ENCODE data around the gene ADCY9.

ADCY9 gene

DNA sequence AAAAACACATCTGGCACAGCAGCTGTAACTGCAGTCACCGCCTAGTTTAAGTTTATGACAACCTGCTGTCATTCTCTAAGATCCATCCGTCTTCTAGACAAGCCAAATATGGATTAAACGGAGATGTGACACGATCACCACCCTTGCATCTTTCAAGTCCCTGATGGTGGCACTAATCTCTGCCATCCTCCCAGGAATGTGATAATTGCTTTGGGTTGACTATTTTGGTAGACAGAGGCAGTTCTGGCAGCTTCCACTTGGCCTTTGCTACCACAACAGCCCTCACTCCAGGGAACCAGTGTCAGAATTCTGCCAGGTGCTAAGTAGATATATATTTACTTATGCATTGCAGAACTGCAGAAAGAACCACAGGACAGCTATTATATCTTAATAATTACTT is 81.3 kb downstream of the ADCY9 start:
- no peak for DNase-seq (ENCODE audit: low read depth)
- no peak overlapping the region for H3K4me3 ChIP-seq (replicated peaks; ENCODE audit: low read depth, low read length)

DNA sequence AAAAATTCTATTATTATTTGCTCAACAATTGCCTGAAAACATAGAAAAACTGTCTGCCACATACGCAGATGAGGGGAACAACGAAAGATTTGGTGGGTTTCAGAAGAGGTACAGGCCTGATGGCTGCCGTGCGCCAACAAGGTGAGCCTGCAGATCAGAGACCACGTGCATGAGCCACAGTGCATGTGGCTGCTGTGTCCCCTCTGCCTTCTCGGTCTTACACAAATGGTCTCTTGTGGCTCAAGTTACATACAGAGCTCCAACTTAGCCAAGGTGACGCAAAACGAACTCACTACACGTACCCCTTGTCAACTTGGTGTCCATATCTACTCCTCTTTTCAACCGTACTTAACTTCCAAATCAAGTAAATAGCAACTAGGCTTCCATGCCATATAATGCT is 82.3 kb downstream of the ADCY9 start:
- no peak overlapping the region for H3K4me3 ChIP-seq (replicated peaks; ENCODE audit: low read depth, low read length)
- DNase-seq (ENCODE audit: low read depth) = no peak
- TF ChIP-seq, protein P1, sequence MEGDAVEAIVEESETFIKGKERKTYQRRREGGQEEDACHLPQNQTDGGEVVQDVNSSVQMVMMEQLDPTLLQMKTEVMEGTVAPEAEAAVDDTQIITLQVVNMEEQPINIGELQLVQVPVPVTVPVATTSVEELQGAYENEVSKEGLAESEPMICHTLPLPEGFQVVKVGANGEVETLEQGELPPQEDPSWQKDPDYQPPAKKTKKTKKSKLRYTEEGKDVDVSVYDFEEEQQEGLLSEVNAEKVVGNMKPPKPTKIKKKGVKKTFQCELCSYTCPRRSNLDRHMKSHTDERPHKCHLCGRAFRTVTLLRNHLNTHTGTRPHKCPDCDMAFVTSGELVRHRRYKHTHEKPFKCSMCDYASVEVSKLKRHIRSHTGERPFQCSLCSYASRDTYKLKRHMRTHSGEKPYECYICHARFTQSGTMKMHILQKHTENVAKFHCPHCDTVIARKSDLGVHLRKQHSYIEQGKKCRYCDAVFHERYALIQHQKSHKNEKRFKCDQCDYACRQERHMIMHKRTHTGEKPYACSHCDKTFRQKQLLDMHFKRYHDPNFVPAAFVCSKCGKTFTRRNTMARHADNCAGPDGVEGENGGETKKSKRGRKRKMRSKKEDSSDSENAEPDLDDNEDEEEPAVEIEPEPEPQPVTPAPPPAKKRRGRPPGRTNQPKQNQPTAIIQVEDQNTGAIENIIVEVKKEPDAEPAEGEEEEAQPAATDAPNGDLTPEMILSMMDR (IDR thresholded peaks at IDR 0.05; ENCODE audit: low read length, missing control alignments) = no peak

More for the DNA sequence above, 81.3 kb downstream of the ADCY9 start:
- TF ChIP-seq, protein P1 (IDR thresholded peaks at IDR 0.05; ENCODE audit: low read length, missing control alignments) = no peak

DNA sequence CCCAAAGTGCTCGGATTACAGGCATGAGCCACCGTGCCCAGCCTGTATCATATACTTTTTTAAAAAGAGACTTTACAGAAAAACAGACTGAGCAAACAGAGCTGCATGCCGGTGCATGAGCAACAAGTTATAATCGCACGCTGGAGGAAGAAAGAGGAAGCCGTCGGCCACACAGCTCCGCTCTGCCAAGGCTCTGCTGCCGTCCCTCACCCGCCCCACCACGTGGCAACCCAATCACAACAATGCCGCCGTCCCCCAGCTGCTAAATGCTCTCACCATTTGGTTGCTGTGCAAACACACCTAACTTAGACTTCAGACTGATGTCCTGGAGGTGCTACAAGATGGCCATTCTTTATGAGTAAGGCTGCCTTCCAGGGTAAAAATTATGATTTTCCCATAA is 83.5 kb downstream of the ADCY9 start:
- DNase-seq (ENCODE audit: low read depth) = no peak
- H3K4me3 ChIP-seq (replicated peaks; ENCODE audit: low read depth, low read length) = no peak overlapping the region
- TF ChIP-seq, protein P1 (IDR thresholded peaks at IDR 0.05; ENCODE audit: low read length, missing control alignments) = no peak

DNA sequence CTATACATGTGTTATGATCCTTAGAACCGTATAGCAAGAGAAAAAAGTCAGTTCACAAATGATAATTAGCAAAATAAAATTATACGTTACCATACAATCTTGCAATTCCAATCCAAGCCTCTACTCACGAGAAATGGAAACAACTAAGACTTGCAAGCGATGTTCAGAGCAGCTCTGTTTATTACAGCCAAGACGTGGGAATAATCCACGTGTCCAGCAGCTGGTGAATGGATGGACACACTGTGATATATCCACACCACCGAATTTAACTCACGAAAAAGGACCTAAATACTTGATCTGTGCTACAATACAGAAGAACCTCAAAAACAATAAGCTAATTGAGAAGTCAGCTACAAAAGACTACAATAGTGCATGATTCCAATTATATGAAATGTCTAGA is 88.1 kb downstream of the ADCY9 start:
- no peak for DNase-seq (ENCODE audit: low read depth)
- TF ChIP-seq, protein P1 (IDR thresholded peaks at IDR 0.05; ENCODE audit: low read length, missing control alignments) = no peak
- H3K4me3 ChIP-seq (replicated peaks; ENCODE audit: low read depth, low read length) = no peak overlapping the region

DNA sequence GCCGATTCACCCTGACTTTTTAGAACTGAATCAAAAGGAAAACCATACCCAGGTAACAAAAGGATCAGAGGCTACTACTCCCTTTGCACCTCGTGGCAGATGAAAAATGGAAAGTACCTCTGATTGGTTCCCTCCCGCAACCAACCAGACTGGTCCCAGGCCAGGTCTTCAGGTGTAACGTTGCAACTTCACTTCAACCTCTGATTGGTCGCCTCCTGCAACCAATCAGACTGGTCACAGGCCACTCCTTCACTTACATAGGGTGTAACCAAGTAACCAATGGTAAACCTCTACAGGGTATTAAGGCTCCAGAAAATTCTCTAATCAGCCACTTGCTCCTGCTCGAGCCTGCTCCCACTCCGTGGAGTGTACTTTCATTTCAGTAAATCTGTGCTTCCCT is 89.4 kb downstream of the ADCY9 start:
- TF ChIP-seq, protein P1 (IDR thresholded peaks at IDR 0.05; ENCODE audit: low read length, missing control alignments) = no peak
- no peak overlapping the region for H3K4me3 ChIP-seq (replicated peaks; ENCODE audit: low read depth, low read length)
- DNase-seq (ENCODE audit: low read depth) = no peak

DNA sequence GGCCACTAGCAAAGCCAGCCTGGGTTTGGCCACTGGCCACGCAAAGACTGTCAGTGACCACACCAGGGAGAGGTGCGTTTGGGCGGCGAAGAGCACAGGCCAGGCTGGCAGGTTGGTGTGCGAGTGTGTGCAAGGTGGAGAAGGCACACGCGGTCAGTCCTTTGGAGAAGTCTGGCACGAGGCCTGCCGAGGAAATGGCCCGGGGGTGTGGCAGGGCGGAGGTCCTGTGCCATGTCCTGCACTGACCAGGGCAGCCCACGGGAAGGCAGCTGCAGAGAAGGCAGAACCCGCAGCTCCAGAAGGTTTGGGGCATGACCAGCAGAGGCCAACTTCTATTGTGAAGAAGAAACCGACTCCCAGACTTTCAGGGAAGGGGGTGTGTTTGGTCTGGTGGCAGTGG is 90.8 kb downstream of the ADCY9 start:
- no peak for DNase-seq (ENCODE audit: low read depth)
- TF ChIP-seq, protein P1 (IDR thresholded peaks at IDR 0.05; ENCODE audit: low read length, missing control alignments) = no peak
- no peak overlapping the region for H3K4me3 ChIP-seq (replicated peaks; ENCODE audit: low read depth, low read length)

DNA sequence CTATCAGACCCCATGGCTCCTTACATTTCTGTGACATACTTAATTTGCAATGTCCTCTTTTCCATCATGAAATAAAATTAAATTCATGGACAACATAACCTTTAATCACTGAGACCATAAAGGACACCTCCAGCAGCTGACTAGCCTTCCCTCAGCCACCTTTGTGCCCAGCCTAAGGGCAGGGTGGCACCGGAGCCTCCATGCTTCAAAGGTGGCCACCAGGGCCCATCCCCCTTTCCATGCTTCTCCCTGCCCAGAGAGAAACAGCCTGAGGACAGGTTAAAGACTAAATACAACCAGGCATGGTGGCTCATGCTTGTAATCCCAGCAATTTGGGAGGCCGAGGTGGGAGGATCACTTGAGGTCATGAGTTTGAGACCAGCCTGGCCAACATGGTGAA is 94.3 kb downstream of the ADCY9 start:
- no peak for DNase-seq (ENCODE audit: low read depth)
- TF ChIP-seq, protein P1 (IDR thresholded peaks at IDR 0.05; ENCODE audit: low read length, missing control alignments) = no peak
- H3K4me3 ChIP-seq (replicated peaks; ENCODE audit: low read depth, low read length) = no peak overlapping the region

Data from fibroblast of pulmonary artery (primary cell).